ENCODE results near the gene DYNC1LI1.

Gene DYNC1LI1

GRCh38 chr3:32487781-32488473, 82.7 kb downstream of the DYNC1LI1 start:
- no peak for DNase-seq

- DNase-seq = no peak
Observed at GRCh38 chr3:32484436-32484835, 86.2 kb downstream of the DYNC1LI1 start.

GRCh38 chr3:32483772-32484171, 86.9 kb downstream of the DYNC1LI1 start:
- peak; percentile 25 for DNase-seq

GRCh38 chr3:32482693-32483092, 88.0 kb downstream of the DYNC1LI1 start:
- peak; percentile 26 for DNase-seq

- no peak for DNase-seq
Observed at GRCh38 chr3:32481791-32482631, 88.6 kb downstream of the DYNC1LI1 start.

- DNase-seq = no peak
Observed at GRCh38 chr3:32480604-32481003, 90.1 kb downstream of the DYNC1LI1 start.

All from hematopoietic multipotent progenitor cell treated with erythropoietin and hydrocortisone succinate and interleukin-3 and kit ligand, for 8 days (in vitro differentiated cells).